Pancreas (tissue), 10 donors: ENCODE measurements around the gene B3GALT5. TPM values are rescaled to one million over a fixed set of nuclear protein-coding genes. Genes with fewer than 3 reads are reported as not detected.

Source experiments
- ATAC-seq, 4 donors: fragments of 200-7000 bp; cut with Tn5 transposase; one replicate each; pipeline versions ENCODE4 v1.8.0 to v1.9.1; 2020; ENCODE audit warnings: mild to moderate bottlenecking in 4 of 4, moderate library complexity in 4 of 4
- DNase-seq, 6 donors: peaks; one replicate each; pipeline ENCODE4 v3.0.0-alpha.2; 2020
- FAIRE-seq: peaks from 2 replicates; lab custom pipeline; 2012; peaks lifted over from hg19 to GRCh38; lab: Jason Lieb, UNC
- H3K27ac ChIP-seq, 4 donors: fragments of 200-600 bp; sonication (generic); 1 replicate in 3 of 4; 2 replicates in 1 of 4; pipeline versions ENCODE4 v1.5.0 to v1.8.0; 2020
- H3K27me3 ChIP-seq, 4 donors: fragments of 200-600 bp; one replicate each; pipeline ENCODE4 v1.8.0; 2021
- H3K36me3 ChIP-seq, 3 donors: fragments of 200-600 bp; sonication (generic) in 1 of 3; one replicate each; pipeline versions ENCODE4 v1.5.0 to v1.8.0; 2020 to 2021
- H3K4me1 ChIP-seq, 3 donors: fragments of 200-600 bp; one replicate each; pipeline ENCODE4 v1.8.0; 2021
- H3K4me3 ChIP-seq, 4 donors: fragments of 200-600 bp; sonication (generic) in 2 of 4; one replicate each; pipeline versions ENCODE4 v1.5.0 to v1.8.0; 2020 to 2021
- H3K9me3 ChIP-seq, 4 donors: fragments of 200-600 bp; one replicate each; pipeline ENCODE4 v1.8.0; 2021
- WGBS, 2 donors: extraction: QIAGEN DNeasy Blood & Tissue Kit; methylation state at CpG; one replicate each; pipeline ENCODE4 v1.1.7; 2013; 5-methylcytosine and 5-hydroxymethylcytosine counted together
- intact Hi-C, 3 donors: fragments of 100-400 bp; cut with DNase I; formaldehyde crosslinking; loops; one replicate each; pipeline versions ENCODE4 v1.11.1 to v1.14.2; 2022
- polyA plus RNA-seq, 2 donors: library from polyadenylated mRNA; stranded (reverse); fragments of 200-250 nt; gene quantifications; one replicate each; pipeline ENCODE4 v1.2.3, GENCODE V29; 2013
- total RNA-seq, 6 donors: library from RNA; stranded (reverse); fragmentation: NEBNext Ultra II Directional in 4 of 6; extraction: Animal tissue kit (Norgen Biotek cat#: 25700) in 4 of 6; gene quantifications; one replicate each; pipeline versions ENCODE4 v1.2.1 to v1.2.4, GENCODE V29; 2021 to 2023
- TF ChIP-seq, protein P1 (sequence below), 4 donors: fragments of 200-600 bp; sonication (generic) in 3 of 4; IDR thresholded peaks; one replicate each; pipeline versions ENCODE4 v1.5.0 to v1.8.0; 2021; ENCODE audit warnings: antibody characterized with exemption in 4 of 4
- donor health status: healthy with polysubstance abuse.
- donor health status: DM: no; HTN: no; CAD: no; lungs with moderate emphysema.
- donor health status: DM: no; HTN: no; CAD: no.
- donor health status: control.
- donor health status: control.
- donor health status: Bipolar disorder and iron deficiency.
- donor health status: DM: yes; HTN: yes; CAD: no.
- donor health status: DM: no; HTN: no; CAD: no.
- donor health status: DM: no; HTN: no; CAD: no.
- donor health status: DM: yes; HTN: yes; CAD: no.

B3GALT5 gene
- total and polyA plus RNA-seq, 8 donors = 2.0 to 8.1 (median 4.0) TPM

GRCh38 chr21:39712976-39713375 lies 100.2 kb downstream of the B3GALT5 start:
- Histone ChIP-seq H3K9me3 (no peaks in the 10 kb centered on the region), H3K36me3 (no peaks in the 10 kb centered on the region), H3K27me3 (no peaks in the 10 kb centered on the region), H3K4me3 (no peak overlapping the region), H3K4me1 (no peaks in the 10 kb centered on the region), H3K27ac (no peak overlapping the region)
- intact Hi-C loops = no loop called here
- ATAC-seq (peak in 3 of 4 donors; percentile 51 to 69 (median 55)), FAIRE-seq (no peak), DNase-seq (peak in 1 of 6 donors; percentile 20)
- TF ChIP-seq, protein P1, sequence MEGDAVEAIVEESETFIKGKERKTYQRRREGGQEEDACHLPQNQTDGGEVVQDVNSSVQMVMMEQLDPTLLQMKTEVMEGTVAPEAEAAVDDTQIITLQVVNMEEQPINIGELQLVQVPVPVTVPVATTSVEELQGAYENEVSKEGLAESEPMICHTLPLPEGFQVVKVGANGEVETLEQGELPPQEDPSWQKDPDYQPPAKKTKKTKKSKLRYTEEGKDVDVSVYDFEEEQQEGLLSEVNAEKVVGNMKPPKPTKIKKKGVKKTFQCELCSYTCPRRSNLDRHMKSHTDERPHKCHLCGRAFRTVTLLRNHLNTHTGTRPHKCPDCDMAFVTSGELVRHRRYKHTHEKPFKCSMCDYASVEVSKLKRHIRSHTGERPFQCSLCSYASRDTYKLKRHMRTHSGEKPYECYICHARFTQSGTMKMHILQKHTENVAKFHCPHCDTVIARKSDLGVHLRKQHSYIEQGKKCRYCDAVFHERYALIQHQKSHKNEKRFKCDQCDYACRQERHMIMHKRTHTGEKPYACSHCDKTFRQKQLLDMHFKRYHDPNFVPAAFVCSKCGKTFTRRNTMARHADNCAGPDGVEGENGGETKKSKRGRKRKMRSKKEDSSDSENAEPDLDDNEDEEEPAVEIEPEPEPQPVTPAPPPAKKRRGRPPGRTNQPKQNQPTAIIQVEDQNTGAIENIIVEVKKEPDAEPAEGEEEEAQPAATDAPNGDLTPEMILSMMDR (IDR thresholded peaks at IDR 0.05) = no peak
- WGBS, 2 donors = 61 to 62% methylated on average over 3 of the region's 3 CpGs

DNA sequence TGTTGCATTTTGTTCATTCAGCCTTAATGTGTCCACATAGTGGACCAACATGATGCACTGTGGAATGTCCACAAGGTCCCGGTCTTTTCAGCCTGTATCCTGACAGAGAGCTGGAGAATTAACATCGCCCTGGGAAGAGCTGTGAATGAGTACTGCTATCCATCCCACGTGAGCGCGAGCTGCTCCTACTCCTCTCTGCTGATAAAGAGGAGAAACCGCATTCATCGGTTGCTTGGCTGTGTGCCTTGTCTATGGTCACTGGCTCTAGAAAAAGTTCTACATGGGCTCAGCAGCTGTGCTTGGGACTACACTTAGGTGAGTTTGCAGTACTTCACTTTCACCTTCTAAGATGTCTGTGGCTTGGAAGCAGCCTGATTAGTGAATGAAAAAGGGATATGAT lies 101.2 kb downstream of the B3GALT5 start:
- Histone ChIP-seq H3K36me3 (no peaks in the 10 kb centered on the region), H3K27me3 (no peaks in the 10 kb centered on the region), H3K9me3 (no peaks in the 10 kb centered on the region), H3K27ac (no peak overlapping the region), H3K4me3 (no peak overlapping the region), H3K4me1 (no peaks in the 10 kb centered on the region)
- no peak for DNase-seq
- 82 to 94% methylated on average over 7 of the region's 7 CpGs for WGBS, 2 donors
- ATAC-seq = no peak
- TF ChIP-seq, protein P1 (IDR thresholded peaks at IDR 0.05) = no peak
- intact Hi-C loops = no loop called here
- FAIRE-seq = no peak

DNA sequence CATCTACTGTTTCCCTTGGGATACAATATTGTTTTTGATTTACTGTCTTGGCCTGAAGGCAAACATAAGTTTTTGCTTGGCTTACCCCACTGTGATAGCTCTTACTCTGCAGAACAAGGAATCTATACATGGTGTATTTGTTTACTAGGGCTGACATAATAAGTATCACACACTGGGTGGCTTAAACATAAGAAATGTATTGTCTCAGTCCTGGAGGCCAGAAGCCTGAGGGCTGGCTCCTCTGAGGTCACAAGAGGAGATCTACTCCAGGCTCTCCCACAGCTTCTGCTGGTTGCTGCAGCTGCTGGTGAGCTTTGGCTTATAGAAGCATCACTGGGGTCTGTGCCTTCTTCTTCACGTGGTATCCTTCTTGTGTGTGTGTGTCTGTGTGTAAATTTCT lies 101.6 kb downstream of the B3GALT5 start:
- TF ChIP-seq, protein P1 (IDR thresholded peaks at IDR 0.05) = no peak
- H3K27ac ChIP-seq = no peak overlapping the region
- H3K36me3 ChIP-seq = no peaks in the 10 kb centered on the region
- no peaks in the 10 kb centered on the region for H3K27me3 ChIP-seq
- H3K4me1 ChIP-seq = no peaks in the 10 kb centered on the region
- H3K9me3 ChIP-seq = no peaks in the 10 kb centered on the region
- no peak for FAIRE-seq
- intact Hi-C loops = no loop called here
- no peak overlapping the region for H3K4me3 ChIP-seq
- no peak for ATAC-seq
- 78 to 81% methylated on average over 1 of the region's 1 CpG for WGBS, 2 donors
- DNase-seq = no peak

- Histone ChIP-seq H3K27me3 (no peaks in the 10 kb centered on the region), H3K36me3 (no peaks in the 10 kb centered on the region), H3K4me3 (no peak overlapping the region), H3K9me3 (no peaks in the 10 kb centered on the region), H3K4me1 (no peaks in the 10 kb centered on the region), H3K27ac (no peak overlapping the region)
- DNase-seq (peak in 5 of 6 donors; percentile 38 to 67 (median 46)), ATAC-seq (peak; percentile 57 to 87 (median 80)), FAIRE-seq (no peak)
- TF ChIP-seq, protein P1 (IDR thresholded peaks at IDR 0.05) = peak; percentile 44 to 69 (median 58)
- 28 to 33% methylated on average over 10 of the region's 10 CpGs for WGBS, 2 donors
- intact Hi-C loops = loop anchor here in 2 of 3 donors (5.0 kb wide), 2 partner anchors 194 to 199 kb away; no protein-coding TSS in a partner anchor
These were observed 103.2 kb downstream of the B3GALT5 start for GRCh38 chr21:39715804-39716397.

DNA sequence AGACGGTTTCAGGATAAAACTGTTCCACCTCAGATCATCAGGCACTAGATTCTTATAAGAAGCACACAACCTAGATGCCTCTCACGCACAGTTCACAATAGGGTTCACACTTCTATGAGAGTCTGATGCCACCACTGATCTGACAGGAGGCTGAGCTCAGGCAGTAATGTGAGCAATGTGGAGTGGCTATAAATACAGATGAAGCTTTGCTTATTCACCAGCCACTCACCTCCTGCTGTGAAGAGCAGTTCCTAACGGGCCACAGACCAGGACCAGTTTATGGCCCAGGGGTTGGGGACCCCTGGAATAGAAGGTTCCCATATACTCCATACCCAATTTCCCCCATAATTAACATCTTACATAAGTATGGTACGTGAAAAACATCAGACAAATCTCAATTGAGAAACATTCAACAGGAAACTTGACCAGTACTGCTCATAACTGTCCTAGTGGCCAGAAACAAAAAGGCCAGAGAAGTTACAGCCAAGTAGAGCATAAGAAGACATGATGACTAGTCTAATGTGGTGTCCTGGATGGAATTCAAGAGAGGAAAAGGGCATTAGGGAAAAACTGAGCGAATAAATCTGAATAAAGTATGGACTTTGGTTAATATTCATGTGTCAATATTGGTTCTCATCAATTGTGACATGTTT lies 107.5 kb downstream of the B3GALT5 start:
- intact Hi-C loops = loop anchor here in 1 of 3 donors (10.0 kb wide), 1 partner anchor 195 kb away; no protein-coding TSS in a partner anchor
- Histone ChIP-seq H3K36me3 (no peaks in the 10 kb centered on the region), H3K27me3 (no peaks in the 10 kb centered on the region), H3K4me1 (no peaks in the 10 kb centered on the region), H3K4me3 (no peak overlapping the region), H3K9me3 (no peaks in the 10 kb centered on the region), H3K27ac (no peak overlapping the region)
- FAIRE-seq = no peak
- TF ChIP-seq, protein P1 (IDR thresholded peaks at IDR 0.05) = no peak
- no peak for DNase-seq
- no peak for ATAC-seq
- 80 to 87% methylated on average over 5 of the region's 5 CpGs for WGBS, 2 donors
